ENCODE results near the gene CROCC2. TPM values are rescaled to one million over a fixed set of nuclear protein-coding genes. Genes with fewer than 3 reads are reported as not detected.

CROCC2 gene
- total RNA-seq, 1 donor from 2014 or later: under 0.01 TPM

DNA sequence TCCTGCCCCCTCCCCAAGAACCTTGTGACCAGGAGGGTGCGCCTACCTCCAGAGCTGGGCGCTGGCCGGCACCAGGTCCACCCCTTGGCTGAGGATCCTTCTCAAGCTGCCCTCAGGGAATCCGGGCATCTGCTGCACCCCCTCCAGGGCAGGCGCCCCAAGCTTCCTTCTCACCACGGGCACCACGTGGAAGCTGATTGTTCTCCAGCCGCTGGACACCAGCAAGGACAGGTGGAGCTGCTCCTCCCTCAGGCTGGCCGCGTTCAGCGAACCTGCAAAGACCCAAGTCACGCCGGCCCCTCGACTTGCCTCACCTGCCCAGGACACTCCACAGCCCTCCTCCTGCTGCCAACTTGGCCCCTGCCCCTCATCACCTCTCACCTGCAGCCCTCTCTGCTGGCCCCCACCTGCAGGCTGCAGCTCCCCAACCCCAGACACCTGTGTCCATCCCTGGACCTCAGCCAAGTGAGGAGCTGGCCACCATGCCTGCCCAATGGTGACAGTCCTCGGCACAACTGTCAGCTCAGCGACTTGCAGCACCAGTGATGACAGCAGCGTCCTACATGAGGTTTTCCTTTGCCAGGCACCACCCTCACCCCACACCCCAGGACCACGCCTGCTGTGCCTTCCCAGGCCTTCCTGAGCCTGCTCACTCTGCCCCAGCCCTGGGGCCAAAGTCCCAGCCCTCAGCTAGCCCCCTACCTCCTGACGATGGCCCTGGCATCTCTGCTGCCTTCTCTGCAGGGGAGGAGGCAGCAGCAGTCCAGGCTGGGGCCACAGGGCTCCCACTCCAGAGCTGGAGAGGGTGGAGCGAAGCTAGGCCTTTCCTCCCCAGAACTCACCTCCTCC is 14.4 kb upstream of the CROCC2 start:
- no peak for DNase-seq (ENCODE audit: low read depth)

DNA sequence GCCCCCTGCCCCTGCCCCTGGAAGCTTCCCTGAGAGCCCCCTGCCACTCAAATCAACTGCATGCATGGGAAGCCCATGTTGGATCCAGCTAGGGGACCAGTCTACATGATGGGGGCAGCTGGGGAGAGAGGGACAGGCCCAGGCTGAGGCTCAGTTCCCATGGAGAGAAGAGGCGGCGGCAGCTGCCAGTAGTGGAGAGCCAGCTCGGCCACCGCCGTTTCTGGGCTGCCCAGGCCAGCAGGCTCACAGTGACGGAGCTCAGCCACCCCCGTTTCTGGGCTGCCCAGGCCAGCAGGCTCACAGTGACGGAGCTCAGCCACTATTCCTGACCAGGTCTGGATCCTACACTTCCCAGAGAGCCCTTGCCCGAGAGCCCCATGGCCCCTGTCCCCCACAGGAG is 13.8 kb upstream of the CROCC2 start:
- no peak for DNase-seq (ENCODE audit: low read depth)

DNA sequence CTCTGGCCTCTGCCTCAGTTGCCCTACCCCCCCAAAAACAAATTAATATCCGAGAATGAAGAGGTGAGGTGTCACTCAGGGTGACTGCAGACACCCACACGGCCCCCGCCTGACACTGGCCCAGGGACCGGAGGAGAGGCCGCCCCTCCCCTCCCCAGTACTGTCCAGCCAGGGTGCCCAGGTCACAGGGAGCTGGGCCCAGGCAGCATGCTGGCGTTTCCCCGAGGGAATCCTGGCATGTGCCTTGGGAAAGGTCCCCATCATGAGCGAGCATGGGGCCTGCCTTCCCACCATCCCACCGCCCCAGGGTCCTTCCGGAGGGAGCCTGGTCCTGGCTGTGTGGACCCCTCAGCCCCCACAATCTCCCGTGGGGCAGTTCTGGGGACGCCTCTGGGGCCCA is 13.2 kb upstream of the CROCC2 start:
- no peak for DNase-seq (ENCODE audit: low read depth)

DNA sequence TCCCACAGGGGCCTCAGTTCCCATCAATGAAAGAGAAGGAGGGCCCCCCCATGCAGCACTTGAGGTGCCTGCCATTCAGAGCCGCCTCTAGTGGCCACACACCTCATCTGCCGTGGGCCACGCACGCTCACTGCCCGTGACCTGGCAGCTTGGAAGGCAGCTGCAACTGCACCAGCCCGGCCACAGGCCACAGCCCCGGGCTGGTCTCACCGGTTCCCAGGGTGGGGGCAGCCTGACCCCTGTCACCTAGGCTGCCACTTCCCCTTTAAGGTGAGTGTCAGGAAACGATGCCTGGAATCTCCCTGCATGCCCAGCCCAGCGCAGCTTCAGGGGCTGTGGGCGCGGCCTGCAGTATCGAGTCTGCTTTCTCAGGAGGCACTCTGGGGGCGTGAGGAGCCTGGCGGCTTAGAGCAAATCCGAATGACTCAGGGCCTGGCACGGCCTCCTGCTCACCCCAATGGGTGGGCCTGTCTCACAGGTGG is 12.7 kb upstream of the CROCC2 start:
- peak; percentile 75 for DNase-seq (ENCODE audit: low read depth)

DNA sequence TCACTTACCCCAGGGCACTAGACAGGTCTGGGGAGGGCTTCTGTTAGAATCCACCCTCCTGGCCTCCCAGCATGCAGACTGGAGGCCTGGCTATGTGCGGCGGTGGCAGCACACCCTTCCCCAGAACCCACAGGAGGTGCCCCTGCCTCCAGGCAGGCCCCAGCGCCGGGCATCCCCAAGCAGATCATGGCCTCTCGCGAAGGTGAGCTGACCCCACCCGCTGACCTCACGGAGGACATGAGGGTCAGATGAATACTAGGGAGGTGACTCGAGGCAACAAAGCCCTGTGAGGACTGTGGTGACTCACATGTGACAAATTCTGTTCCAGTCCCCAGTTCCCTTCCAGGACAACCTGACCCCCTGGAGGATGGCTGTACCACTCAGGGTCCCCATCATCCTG is 12.1 kb upstream of the CROCC2 start:
- DNase-seq (ENCODE audit: low read depth): no peak

DNA sequence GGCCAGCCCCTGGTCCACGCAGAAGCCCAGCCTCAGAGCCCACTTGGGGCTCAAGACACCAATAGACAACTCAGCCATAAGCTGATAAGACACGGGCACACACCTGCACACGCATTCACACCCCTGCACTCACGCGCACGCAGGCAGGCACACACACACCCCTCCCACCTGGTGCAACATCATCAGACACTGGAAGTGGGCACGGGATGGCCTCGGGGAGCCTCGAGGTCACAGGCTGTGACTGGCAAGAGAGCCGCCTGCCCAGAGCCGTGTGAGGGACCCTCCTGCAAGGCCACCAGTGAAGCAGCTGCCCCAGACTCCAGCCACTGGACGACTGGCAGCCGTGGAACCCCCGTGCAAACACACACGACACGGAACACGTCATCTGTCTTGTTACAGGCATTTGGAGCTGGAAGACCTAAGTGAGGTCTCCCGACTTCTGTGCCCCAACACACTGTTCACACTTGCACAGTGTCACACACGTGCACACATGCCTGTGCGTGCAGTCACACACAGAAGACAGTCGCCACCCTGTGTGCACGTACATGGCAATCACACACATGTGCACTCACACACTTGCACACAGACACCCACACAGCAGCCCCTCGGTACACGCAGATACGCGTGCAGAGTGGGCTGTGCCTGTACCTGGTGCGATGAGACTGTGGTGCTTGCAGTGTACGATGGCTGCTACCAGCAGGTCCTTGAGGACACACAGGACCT is 11.1 kb upstream of the CROCC2 start:
- DNase-seq (ENCODE audit: low read depth): no peak

DNA sequence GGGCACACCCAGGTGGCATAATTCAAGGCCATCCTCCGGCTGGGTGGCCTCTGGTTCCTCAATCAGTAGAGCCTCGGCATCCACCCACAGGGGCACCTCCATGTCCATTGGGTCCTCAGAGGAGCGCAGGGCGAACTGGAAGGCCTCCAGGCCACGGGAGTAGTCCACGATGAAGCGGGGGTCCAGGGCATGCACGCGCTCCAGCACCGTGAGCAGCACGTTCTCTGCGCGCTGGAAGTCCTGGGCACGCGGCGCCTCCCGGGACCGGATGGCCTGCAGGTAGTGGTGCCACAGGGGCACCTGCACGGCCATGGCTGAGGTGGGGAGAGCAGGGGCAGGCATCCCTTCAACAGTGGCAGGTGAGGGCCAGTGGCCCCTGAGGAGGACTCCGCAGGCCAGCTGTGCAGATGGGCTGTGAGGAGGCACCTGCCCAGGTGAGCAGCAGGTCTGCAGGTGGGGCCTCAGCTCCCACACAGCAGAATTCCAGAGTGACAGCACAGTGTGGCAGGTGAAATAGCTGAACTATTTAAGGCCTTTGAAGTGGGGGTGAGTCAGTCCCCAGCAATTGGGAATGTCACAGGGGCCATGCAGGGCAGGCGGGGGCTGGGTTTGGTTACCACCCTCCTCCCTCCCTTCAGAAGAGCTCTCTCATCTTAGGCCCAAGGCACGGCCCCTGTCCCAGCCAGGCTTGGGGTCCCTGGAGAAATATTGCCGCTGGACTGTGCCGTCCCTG is 10.3 kb upstream of the CROCC2 start, which contains the start of gene MAB21L4:
TSS of gene MAB21L4 (minus strand) at position 501 of the 733 bp plus-strand sequence. CDS start at position 342, 159 bp downstream.
- peak; percentile 24 for DNase-seq (ENCODE audit: low read depth)

DNA sequence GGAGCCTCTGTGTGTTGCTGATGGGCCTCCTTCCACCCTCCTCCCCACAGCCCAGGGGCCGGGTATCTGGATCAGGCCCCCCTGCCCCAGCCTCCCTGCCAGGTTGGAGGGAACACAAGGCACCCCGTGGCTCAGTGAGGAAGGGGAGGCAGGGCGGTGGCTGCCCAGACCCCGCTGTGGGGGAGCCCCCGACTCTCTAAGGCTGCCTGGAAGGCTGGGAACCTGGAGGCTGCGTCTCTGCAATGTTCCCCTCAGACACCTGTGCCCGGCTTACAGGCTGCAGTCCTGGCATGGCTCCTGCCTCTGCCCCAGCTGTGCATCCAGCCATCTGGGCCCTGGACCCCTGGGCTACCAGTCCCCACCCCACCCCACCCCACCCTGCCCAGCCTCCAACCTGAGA is 9.7 kb upstream of the CROCC2 start:
- DNase-seq (ENCODE audit: low read depth): no peak

DNA sequence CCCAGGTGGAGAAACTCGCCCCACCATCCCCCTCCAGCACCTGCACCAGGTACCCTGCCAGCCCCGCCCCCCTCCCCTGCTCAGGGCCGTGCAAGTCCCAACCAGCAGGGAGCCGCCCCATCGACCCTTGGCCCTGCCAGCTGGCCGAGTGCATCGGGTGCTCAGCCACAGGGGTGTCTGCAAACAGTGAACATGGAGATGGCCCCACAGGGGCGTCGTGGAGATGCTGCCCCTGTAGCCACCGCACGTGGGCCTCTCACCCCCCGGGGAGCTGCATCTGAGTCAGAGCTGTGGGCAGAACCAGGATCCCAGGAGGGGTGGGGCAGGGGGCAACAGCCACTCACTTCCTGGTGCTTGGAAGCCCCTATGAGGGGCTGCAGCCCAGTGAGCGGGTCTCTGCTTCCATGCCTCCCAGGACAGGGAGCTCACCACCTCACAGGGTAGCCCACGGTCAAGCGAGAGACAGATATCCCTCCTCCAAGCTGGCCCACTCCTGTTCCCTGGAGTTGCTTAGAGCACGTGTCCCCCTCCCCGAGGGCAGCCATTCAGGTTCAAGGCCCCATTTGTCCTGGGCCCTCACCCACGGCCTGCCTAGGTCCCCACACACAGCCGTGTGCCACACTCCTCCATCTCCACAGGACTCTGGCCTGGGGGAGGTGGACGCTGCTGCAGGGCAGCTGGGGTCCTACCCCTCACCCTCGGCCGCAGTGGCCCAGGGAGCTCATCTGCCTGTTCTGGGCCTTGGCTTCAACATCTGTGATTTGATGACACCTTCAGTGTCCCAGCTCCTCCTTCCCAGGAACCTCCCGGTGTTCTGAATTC is 9.1 kb upstream of the CROCC2 start:
- no peak for DNase-seq (ENCODE audit: low read depth)

DNA sequence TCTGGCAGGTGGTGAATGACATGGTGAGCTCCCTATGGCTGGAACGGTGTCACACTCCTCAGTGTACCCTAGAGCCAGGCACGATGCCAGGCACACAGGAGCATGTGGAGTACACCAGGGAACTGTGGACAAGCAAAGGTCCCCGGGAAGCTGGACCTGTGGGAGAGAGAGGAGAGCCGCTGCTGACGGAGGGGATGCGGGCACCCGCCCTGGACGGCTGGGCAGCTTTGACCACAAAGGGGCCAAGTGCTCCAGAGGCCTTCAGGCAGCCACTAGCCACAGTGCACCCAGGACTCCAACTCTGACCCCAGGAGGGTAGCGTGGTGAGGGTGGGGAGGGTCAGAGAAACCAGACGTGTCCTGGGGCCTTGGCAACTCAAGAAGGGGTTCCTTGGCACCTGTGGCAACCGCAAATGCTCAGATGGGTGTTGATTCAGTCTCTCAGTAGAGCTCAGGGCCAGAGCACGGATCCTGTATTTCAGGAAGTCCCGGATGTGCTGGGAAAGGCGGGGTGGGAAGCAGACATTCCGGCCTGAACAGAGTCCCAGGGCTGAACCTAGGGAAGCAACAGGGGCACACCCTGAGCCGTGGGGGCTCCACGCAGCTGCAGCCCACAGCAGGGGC is 7.9 kb upstream of the CROCC2 start:
- DNase-seq (ENCODE audit: low read depth): no peak

DNA sequence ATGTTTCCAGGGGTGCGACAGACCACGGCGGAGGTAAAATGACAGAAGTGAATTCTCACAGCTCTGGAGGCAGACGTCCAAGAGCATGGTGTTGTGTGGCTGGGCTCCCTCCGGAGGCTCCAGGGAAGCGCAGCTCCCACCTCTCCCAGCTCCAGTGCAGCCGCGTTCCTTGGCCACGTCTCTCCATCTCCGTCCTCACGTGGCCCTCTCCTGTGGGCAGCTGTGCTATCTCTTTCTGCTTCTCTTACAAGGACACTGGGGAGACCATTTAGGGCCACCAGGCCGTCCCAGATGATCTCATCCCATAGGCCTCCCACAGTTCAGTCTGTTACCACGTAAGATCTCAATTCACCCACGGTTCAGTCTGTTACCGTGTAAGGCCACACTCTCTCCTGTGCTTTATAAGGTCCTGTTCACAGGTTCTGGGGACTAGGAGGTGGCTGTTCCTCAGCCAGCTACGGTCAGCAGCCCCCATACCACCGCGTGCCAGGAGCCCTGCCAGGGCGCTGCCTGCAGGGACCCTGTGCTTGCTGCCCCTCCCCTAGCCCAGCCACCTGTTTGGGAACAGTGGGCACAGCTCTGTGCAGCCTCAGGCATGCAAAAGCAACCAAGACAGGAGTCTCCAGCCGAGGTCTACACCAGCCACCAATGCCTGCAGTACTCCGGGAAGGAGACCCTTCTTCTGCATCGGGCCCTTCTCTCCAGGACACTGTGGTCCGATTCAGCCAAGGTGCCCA is 7.2 kb upstream of the CROCC2 start:
- DNase-seq (ENCODE audit: low read depth): no peak

DNA sequence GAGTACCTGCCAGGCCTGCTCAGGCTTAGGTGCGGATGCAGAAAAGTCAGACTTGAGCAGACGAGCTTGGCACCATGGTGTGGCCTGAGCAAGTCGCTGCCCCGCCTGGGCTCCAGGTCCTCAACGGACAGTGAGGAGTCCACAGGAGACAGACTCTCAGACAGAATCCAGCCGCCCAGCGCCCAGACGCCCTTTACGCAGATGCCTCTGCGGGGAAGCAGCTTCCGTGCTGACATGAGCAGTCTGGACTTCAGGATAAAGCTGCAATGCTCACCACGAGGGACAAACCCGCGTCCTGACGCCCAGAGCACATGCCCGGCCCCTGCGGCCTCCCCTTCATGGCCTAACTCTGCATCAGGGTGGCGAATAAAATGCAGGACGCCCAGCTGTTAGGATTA is 6.7 kb upstream of the CROCC2 start:
- no peak for DNase-seq (ENCODE audit: low read depth)

DNA sequence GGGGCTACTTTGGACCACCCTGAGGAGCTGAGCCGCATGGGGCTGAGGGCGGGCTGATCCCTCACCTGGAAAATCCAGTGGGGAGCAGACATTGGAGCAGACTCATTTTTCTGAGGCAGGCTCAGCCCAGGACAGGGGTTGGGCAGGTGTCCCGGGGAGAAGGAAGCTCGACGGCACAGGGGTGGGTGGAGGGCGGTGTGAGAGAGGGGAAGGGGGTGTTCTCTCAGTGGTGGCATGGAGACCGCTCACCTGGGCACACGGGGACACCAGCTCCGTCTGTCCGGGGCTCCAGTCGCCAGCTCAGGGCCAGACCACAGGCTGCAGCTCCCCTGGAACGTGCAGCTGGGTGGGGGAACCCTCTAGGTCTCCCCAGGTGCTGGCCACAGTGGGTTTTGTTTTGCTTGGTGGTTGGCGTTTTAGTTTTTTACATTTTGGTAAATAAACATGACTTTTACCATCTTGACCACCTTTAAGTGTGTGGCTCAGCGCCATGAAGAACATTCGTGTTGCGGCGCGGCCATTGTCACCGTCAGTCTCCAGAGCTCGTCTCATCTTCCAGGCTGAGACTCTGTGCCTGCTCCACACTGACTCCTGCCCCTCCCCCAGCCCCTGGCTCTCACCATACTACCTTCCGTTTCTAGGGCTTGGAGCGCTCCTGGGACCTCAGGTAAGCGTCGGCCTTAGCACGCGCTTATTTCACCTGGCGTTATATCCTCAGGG is 5.8 kb upstream of the CROCC2 start:
- no peak for DNase-seq (ENCODE audit: low read depth)

DNA sequence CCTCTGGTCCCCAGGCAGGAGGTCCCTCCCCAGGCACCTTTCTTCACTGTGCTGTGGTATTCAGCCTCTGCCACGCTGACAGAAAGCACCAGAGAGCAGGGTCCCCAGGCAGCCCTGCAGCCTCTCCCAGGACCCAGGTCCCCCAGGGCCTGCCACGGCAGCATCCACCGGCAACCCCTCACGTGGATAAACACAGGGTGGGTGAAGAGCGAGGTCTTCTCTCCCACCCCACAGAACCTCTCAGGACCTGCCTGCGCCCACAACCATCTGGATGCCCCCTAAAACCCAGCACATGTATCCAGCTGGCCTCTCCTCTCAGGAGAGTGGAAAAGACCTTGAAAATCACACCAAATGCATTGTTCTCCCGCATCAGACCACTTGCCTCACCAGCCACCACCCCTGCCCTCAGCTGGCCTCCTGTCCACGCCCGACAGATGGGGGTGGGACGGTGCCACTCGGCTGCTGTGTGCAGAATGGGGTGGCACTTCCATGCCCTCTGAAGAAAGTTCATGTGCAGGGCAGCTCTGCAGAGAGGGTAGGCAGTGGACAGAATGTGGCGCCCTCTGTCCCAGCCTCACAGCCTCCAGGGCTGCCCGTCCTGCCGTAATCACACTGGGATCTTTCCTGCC is 4.0 kb upstream of the CROCC2 start:
- no peak for DNase-seq (ENCODE audit: low read depth)

DNA sequence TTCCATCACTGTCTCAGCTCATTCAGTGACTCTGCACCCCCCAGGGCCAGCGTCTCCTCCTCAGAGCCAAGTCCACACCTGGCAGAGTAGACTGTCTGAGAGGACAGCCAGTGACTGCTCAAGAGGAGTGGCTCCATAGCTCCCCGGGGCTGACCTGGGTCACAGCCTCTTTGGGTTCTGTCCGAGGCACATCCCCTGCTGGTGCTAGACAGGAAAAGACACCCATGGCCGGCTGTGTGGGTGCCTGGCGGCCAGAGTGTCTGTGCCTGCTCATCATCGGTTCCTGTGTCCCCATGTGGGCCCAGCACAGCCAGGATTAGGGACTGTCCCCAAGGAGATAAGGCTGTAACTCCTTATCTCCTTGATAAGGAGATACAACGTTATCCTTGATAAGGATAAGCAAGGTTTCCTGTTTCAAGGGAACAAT is 3.5 kb upstream of the CROCC2 start:
- no peak for DNase-seq (ENCODE audit: low read depth)

DNA sequence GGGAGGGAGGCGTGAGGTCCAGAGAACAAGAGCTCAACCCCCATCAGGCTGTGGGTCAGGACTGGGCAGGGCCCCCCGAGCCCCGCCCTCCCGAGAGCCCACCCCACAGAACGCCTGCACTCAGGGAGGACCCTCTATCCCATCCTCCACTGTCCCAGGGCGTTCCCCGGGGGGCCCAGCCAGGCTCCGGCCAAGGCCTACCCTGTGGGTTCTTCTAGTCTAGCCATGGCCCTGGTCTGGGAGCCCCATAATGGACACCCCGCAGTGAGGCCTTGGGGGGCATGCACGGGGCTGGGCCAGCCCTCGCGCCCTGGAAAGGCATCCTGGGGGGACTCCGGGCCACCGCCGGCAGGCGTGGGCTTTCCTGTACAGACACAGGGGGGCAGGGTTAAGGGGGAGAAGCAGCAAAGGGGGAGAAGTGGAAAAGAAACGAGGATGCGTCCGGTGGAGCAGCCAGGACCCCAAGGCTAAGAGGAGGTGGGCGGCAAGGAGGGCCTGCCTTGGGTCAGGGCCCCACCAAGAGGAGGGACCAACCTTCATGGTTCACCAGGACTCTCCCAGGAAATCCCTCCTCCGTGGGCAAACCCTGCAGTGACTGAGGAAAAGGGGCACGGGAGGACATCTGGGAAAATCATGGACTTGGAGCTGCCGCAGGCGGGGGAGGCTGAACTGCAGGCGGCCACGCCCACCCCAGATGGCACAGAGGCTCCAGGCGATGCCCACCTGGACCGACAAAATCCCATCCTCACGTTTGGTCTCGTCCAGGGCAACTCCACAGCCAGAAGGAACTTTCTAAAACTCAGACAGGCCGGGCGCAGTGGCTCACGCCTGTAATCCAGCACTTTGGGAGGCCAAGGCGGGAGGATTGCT is 2.7 kb upstream of the CROCC2 start:
- DNase-seq (ENCODE audit: low read depth): no peak

DNA sequence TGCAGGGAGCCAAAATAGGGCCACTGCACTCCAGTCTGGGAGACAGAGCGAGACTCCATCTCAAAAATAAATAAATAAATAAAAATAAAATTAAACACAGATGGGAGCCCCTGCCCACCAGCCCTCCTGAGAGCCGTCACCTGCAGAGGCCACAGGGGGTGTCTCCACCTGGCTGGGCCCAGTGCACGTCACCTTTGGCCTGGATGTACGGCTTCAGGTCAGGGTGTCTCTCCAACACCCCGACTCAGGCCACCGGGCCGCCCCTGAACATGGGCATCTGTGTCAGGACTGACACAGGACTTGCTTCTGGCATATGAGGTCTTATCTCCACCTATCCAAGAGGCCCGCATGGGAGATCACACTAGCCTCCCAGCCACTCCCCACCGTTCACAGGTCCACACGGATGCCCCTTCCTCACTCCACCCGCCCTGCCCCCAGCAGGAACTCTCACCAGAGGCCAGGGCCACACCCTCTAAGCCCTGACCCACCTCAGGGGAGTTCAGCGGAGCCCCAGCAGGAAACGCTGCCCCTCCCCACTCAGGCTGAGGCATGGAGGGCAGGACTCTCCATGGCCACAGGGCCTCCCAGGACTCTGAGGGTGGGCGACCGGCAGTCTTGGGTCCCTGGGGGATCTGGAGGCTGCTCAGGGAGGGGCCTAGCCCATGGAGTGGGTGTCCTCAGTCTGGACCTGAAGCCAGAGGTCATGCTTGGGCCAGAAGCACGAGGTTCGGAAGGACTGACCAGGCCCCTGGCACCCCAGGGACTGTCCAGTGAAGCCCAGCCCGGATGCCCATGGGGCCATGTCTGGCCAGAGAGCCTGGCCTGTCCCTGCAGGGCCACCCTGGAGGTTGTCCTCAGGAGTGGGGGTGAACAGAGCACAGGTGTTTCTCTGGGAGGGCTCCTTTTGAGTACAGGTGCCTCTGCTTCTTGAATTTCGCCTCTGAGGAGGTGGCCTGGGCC is 1.6 kb upstream of the CROCC2 start:
- no peak for DNase-seq (ENCODE audit: low read depth)

Data from renal cortical epithelial cell (primary cell).